ENCODE data around the gene SCN3A. TPM values are rescaled to one million over a fixed set of nuclear protein-coding genes. Genes with fewer than 3 reads are reported as not detected.

Gene SCN3A
- total and polyA plus RNA-seq, 8 donors: under 0.01 to 12.5 (median 0.87) TPM; not detected in 1

- H3K27ac ChIP-seq: no peak overlapping the region
- no peaks in the 10 kb centered on the region for H3K27me3 ChIP-seq
- H3K4me1 ChIP-seq: no peaks in the 10 kb centered on the region
- TF ChIP-seq EP300 (IDR thresholded peaks at IDR 0.05) (no peak), POLR2A (IDR thresholded peaks at IDR 0.05) (no peak), POLR2AphosphoS5 (IDR thresholded peaks at IDR 0.05) (no peak), CTCF (IDR thresholded peaks at IDR 0.05) (no peak)
- DNase-seq: no peak
- H3K36me3 ChIP-seq: no peaks in the 10 kb centered on the region
- intact Hi-C loops (cut with DNase I; ENCODE audit: low total_unique reads): no loop called here
- no peak overlapping the region for H3K4me3 ChIP-seq
- peaks cover 0 to 13% (median 0%) of the 10 kb centered on the region in 4 donors for H3K9me3 ChIP-seq
Observed at GRCh38 chr2:165081276-165081675, 122.6 kb downstream of the SCN3A start.

- Histone ChIP-seq H3K4me3 (no peak overlapping the region), H3K27ac (no peak overlapping the region), H3K9me3 (peaks cover 0 to 24% (median 8%) of the 10 kb centered on the region in 4 donors), H3K4me1 (no peaks in the 10 kb centered on the region), H3K36me3 (no peaks in the 10 kb centered on the region), H3K27me3 (no peaks in the 10 kb centered on the region)
- DNase-seq: no peak
- 72 to 84% (median 77%) methylated on average over 4 of the region's 4 CpGs for WGBS, 5 donors
- intact Hi-C loops (cut with DNase I; ENCODE audit: low total_unique reads): no loop called here
- TF ChIP-seq POLR2AphosphoS5 (IDR thresholded peaks at IDR 0.05) (no peak), POLR2A (IDR thresholded peaks at IDR 0.05) (no peak), CTCF (IDR thresholded peaks at IDR 0.05) (no peak), EP300 (IDR thresholded peaks at IDR 0.05) (no peak)
Observed at GRCh38 chr2:165079432-165079831, 124.4 kb downstream of the SCN3A start.

- H3K27ac ChIP-seq: no peak overlapping the region
- intact Hi-C loops (cut with DNase I; ENCODE audit: low total_unique reads): no loop called here
- no peak for TF ChIP-seq CTCF (IDR thresholded peaks at IDR 0.05)
- TF ChIP-seq EP300 (IDR thresholded peaks at IDR 0.05): no peak
- TF ChIP-seq POLR2AphosphoS5 (IDR thresholded peaks at IDR 0.05): no peak
- no peak for TF ChIP-seq POLR2A (IDR thresholded peaks at IDR 0.05)
- no peak overlapping the region for H3K4me3 ChIP-seq
- no peaks in the 10 kb centered on the region for H3K36me3 ChIP-seq
- H3K4me1 ChIP-seq: no peaks in the 10 kb centered on the region
- H3K9me3 ChIP-seq: peaks cover 3 to 29% (median 11%) of the 10 kb centered on the region in 4 donors
- no peaks in the 10 kb centered on the region for H3K27me3 ChIP-seq
- no peak for DNase-seq
Observed at GRCh38 chr2:165078913-165079312, 124.9 kb downstream of the SCN3A start.

- Histone ChIP-seq H3K27ac (no peak overlapping the region), H3K4me3 (no peak overlapping the region), H3K27me3 (no peaks in the 10 kb centered on the region), H3K4me1 (no peaks in the 10 kb centered on the region), H3K36me3 (no peaks in the 10 kb centered on the region), H3K9me3 (peaks cover 3 to 22% (median 11%) of the 10 kb centered on the region in 4 donors)
- DNase-seq: no peak
- TF ChIP-seq POLR2AphosphoS5 (IDR thresholded peaks at IDR 0.05) (no peak), POLR2A (IDR thresholded peaks at IDR 0.05) (no peak), CTCF (IDR thresholded peaks at IDR 0.05) (no peak), EP300 (IDR thresholded peaks at IDR 0.05) (no peak)
- intact Hi-C loops (cut with DNase I; ENCODE audit: low total_unique reads): no loop called here
Observed at GRCh38 chr2:165074884-165075283, 129.0 kb downstream of the SCN3A start.

All from stomach (tissue), 9 donors.